ENCODE results near the gene CLDN24. TPM values are rescaled to one million over a fixed set of nuclear protein-coding genes. Genes with fewer than 3 reads are reported as not detected.

CLDN24 gene
- total RNA-seq, 1 donor: not detected

GRCh38 chr4:183287309-183287659, 34.9 kb downstream of the CLDN24 start:
- Histone ChIP-seq H3K4me2 (ENCODE audit: insufficient read depth, low read length) (no peak overlapping the region), H3K36me3 (ENCODE audit: insufficient read depth, low read length) (peaks cover 74% of the 10 kb centered on the region), H4K20me1 (ENCODE audit: insufficient read depth, low read length) (no peaks in the 10 kb centered on the region), H3K4me1 (ENCODE audit: insufficient read depth, low read length) (peaks cover 5% of the 10 kb centered on the region), H3K9me3 (ENCODE audit: low read depth, low read length) (no peaks in the 10 kb centered on the region), H3K27me3 (ENCODE audit: insufficient read depth, low read length) (no peaks in the 10 kb centered on the region), H3K27ac (ENCODE audit: low read depth, low read length) (no peak overlapping the region), H2AFZ (ENCODE audit: low read length) (no peak overlapping the region), H3K4me3 (ENCODE audit: insufficient read depth, low read length) (no peak overlapping the region), H3K79me2 (ENCODE audit: insufficient read depth, low read length) (no peaks in the 10 kb centered on the region)
- TF ChIP-seq, protein P1, sequence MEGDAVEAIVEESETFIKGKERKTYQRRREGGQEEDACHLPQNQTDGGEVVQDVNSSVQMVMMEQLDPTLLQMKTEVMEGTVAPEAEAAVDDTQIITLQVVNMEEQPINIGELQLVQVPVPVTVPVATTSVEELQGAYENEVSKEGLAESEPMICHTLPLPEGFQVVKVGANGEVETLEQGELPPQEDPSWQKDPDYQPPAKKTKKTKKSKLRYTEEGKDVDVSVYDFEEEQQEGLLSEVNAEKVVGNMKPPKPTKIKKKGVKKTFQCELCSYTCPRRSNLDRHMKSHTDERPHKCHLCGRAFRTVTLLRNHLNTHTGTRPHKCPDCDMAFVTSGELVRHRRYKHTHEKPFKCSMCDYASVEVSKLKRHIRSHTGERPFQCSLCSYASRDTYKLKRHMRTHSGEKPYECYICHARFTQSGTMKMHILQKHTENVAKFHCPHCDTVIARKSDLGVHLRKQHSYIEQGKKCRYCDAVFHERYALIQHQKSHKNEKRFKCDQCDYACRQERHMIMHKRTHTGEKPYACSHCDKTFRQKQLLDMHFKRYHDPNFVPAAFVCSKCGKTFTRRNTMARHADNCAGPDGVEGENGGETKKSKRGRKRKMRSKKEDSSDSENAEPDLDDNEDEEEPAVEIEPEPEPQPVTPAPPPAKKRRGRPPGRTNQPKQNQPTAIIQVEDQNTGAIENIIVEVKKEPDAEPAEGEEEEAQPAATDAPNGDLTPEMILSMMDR (IDR thresholded peaks at IDR 0.05; ENCODE audit: extremely low read depth, low read depth, low read length): no peak
- no peak for DNase-seq (ENCODE audit: insufficient read length, low spot score, missing footprints)

GRCh38 chr4:183286590-183287308, 35.5 kb downstream of the CLDN24 start:
- H2AFZ ChIP-seq (ENCODE audit: low read length): no peak overlapping the region
- TF ChIP-seq, protein P1 (IDR thresholded peaks at IDR 0.05; ENCODE audit: extremely low read depth, low read depth, low read length): no peak
- no peaks in the 10 kb centered on the region for H3K79me2 ChIP-seq (ENCODE audit: insufficient read depth, low read length)
- DNase-seq (ENCODE audit: insufficient read length, low spot score, missing footprints): no peak
- H3K27ac ChIP-seq (ENCODE audit: low read depth, low read length): no peak overlapping the region
- H3K4me3 ChIP-seq (ENCODE audit: insufficient read depth, low read length): no peak overlapping the region
- H3K4me1 ChIP-seq (ENCODE audit: insufficient read depth, low read length): peaks cover 5% of the 10 kb centered on the region
- H3K9me3 ChIP-seq (ENCODE audit: low read depth, low read length): no peaks in the 10 kb centered on the region
- no peaks in the 10 kb centered on the region for H3K27me3 ChIP-seq (ENCODE audit: insufficient read depth, low read length)
- H3K4me2 ChIP-seq (ENCODE audit: insufficient read depth, low read length): no peak overlapping the region
- no peaks in the 10 kb centered on the region for H4K20me1 ChIP-seq (ENCODE audit: insufficient read depth, low read length)
- H3K36me3 ChIP-seq (ENCODE audit: insufficient read depth, low read length): peaks cover 79% of the 10 kb centered on the region

DNA sequence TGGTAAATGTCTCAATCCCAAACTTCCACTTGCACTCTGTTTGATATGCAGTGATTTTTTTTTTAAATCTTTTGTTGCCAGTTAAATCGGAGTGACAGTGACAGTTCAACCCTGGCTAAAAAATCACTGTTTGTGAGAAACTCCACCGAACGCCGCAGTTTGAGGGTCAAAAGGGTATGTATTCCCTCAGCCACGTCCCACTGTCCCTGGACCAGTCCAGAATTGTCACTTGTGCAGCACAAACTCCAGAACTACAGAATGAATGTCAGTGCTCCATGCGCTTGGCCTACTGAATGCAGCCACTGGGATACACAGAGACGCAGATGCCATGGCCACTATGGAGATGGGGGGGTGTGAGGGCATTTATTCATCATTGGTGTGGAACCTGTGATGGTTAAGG, 36.3 kb downstream of the CLDN24 start:
- Histone ChIP-seq H3K4me2 (ENCODE audit: insufficient read depth, low read length) (no peak overlapping the region), H3K4me3 (ENCODE audit: insufficient read depth, low read length) (no peak overlapping the region), H4K20me1 (ENCODE audit: insufficient read depth, low read length) (no peaks in the 10 kb centered on the region), H3K79me2 (ENCODE audit: insufficient read depth, low read length) (no peaks in the 10 kb centered on the region), H3K27ac (ENCODE audit: low read depth, low read length) (no peak overlapping the region), H3K4me1 (ENCODE audit: insufficient read depth, low read length) (peaks cover 5% of the 10 kb centered on the region), H3K27me3 (ENCODE audit: insufficient read depth, low read length) (no peaks in the 10 kb centered on the region), H3K9me3 (ENCODE audit: low read depth, low read length) (no peaks in the 10 kb centered on the region), H3K36me3 (ENCODE audit: insufficient read depth, low read length) (peaks cover 81% of the 10 kb centered on the region), H2AFZ (ENCODE audit: low read length) (no peak overlapping the region)
- TF ChIP-seq, protein P1 (IDR thresholded peaks at IDR 0.05; ENCODE audit: extremely low read depth, low read depth, low read length): no peak
- DNase-seq (ENCODE audit: insufficient read length, low spot score, missing footprints): no peak

DNA sequence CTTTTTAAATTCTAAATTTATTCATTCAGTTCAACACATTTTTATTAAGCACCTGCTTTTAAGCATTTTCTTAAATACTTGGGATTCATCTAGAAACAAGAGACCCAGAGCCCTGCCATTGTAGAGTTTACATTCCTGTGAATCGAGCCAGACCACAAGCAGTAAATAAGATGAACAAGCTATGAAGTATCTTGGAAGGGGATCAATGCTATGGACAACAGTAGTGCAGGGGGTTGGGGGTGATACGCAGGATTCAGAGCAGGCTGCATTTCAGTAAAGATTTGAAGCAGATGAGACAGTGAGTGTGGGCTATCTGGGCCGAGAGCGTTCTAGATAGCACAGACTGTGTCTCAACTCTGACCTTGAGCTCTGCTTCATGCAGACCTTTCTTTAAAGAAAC, 37.3 kb downstream of the CLDN24 start:
- Histone ChIP-seq H3K36me3 (ENCODE audit: insufficient read depth, low read length) (peaks cover 75% of the 10 kb centered on the region), H3K9me3 (ENCODE audit: low read depth, low read length) (no peaks in the 10 kb centered on the region), H3K27ac (ENCODE audit: low read depth, low read length) (no peak overlapping the region), H3K4me3 (ENCODE audit: insufficient read depth, low read length) (no peak overlapping the region), H3K27me3 (ENCODE audit: insufficient read depth, low read length) (no peaks in the 10 kb centered on the region), H3K4me2 (ENCODE audit: insufficient read depth, low read length) (no peak overlapping the region), H2AFZ (ENCODE audit: low read length) (no peak overlapping the region), H3K79me2 (ENCODE audit: insufficient read depth, low read length) (no peaks in the 10 kb centered on the region), H3K4me1 (ENCODE audit: insufficient read depth, low read length) (peaks cover 5% of the 10 kb centered on the region), H4K20me1 (ENCODE audit: insufficient read depth, low read length) (no peaks in the 10 kb centered on the region)
- DNase-seq (ENCODE audit: insufficient read length, low spot score, missing footprints): peak; percentile 11
- TF ChIP-seq, protein P1 (IDR thresholded peaks at IDR 0.05; ENCODE audit: extremely low read depth, low read depth, low read length): no peak

Measured in osteoblast (primary cell).